ENCODE data around the gene ST6GALNAC1.

DNA sequence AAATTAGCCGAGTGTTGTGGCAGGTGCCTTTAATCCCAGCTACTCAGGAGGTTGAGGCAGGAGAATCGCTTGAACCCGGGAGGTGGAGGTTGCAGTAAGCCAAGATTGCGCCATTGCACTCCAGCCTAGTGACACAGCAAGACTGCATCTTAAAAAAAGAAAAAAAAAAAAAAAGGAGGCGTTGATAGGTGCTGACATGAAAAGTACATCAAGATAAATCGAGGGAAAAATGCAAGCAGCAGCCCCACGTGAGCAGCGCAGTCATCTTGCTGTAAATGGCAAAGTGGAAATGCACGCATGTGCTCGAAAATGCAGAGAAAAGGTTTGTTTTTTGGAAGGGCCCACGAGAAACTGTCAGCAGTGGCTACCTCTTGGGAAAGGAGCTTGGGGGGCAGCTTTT, 46.3 kb upstream of the ST6GALNAC1 start:
- TF ChIP-seq, protein P1, sequence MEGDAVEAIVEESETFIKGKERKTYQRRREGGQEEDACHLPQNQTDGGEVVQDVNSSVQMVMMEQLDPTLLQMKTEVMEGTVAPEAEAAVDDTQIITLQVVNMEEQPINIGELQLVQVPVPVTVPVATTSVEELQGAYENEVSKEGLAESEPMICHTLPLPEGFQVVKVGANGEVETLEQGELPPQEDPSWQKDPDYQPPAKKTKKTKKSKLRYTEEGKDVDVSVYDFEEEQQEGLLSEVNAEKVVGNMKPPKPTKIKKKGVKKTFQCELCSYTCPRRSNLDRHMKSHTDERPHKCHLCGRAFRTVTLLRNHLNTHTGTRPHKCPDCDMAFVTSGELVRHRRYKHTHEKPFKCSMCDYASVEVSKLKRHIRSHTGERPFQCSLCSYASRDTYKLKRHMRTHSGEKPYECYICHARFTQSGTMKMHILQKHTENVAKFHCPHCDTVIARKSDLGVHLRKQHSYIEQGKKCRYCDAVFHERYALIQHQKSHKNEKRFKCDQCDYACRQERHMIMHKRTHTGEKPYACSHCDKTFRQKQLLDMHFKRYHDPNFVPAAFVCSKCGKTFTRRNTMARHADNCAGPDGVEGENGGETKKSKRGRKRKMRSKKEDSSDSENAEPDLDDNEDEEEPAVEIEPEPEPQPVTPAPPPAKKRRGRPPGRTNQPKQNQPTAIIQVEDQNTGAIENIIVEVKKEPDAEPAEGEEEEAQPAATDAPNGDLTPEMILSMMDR (conservative IDR thresholded peaks at IDR 0.05; ENCODE audit: low read depth, low read length), result no peak
- TF ChIP-seq EZH2 (IDR thresholded peaks at IDR 0.05; ENCODE audit: borderline replicate concordance, low read depth, low read length, poor library complexity, severe bottlenecking), result no peak

Data from A673 (cell line).